Vagina (tissue), 2 donors: Measurements from ENCODE around the gene RFTN1. TPM values are rescaled to one million over a fixed set of nuclear protein-coding genes. Genes with fewer than 3 reads are reported as not detected.

Source experiments
- DNase-seq, 2 donors: peaks; one replicate each; pipeline ENCODE4 v3.0.0-alpha.2; 2017; ENCODE audit errors: extremely low spot score in 2 of 2
- H3K27ac ChIP-seq: fragments of 200-600 bp; sonication (generic); one replicate; pipeline ENCODE4 v1.5.1; 2019
- H3K27me3 ChIP-seq: fragments of 200-600 bp; sonication (generic); one replicate; pipeline ENCODE4 v1.5.1; 2019
- H3K36me3 ChIP-seq, 2 donors: fragments of 200-600 bp; sonication (generic); one replicate each; pipeline ENCODE4 v1.5.1; 2017 to 2019
- H3K4me1 ChIP-seq: fragments of 200-600 bp; sonication (generic); one replicate; pipeline ENCODE4 v1.5.1; 2019
- H3K4me3 ChIP-seq, 2 donors: fragments of 200-600 bp; sonication (generic); 1 replicate in 1 of 2; 2 replicates in 1 of 2; pipeline ENCODE4 v1.5.1; 2016 to 2019
- H3K9me3 ChIP-seq: fragments of 200-600 bp; sonication (generic); one replicate; pipeline ENCODE4 v1.5.1; 2019
- CTCF ChIP-seq, 3 experiments: fragments of 450-650 bp in 2 of 3; fragments of 200-600 bp in 1 of 3; sonication (generic) in 1 of 3; IDR thresholded peaks; one replicate each; pipeline ENCODE4 v1.5.1; 2017 to 2019; ENCODE audit warnings: antibody characterized with exemption in 3 of 3, mild to moderate bottlenecking in 2 of 3, moderate library complexity in 2 of 3
- POLR2A ChIP-seq, 2 donors: fragments of 450-650 bp; IDR thresholded peaks; one replicate each; pipeline ENCODE4 v1.6.1; 2017; ENCODE audit warnings: antibody characterized with exemption in 2 of 2, mild to moderate bottlenecking in 2 of 2, moderate library complexity in 2 of 2
- POLR2AphosphoS5 ChIP-seq, 2 donors: sonication (generic); formaldehyde crosslinking; IDR thresholded peaks; one replicate each; pipeline ENCODE4 v1.9.0; 2017; ENCODE audit warnings: antibody characterized with exemption in 2 of 2, mild to moderate bottlenecking in 2 of 2, low read depth in 1 of 2; ENCODE audit not compliant: insufficient read depth in 1 of 2
- intact Hi-C: fragments of 100-400 bp; cut with DNase I; formaldehyde crosslinking; loops from one replicate; pipeline ENCODE4 v1.15.1; 2023
- total RNA-seq: library from RNA; depleted of rRNA; stranded (reverse); fragments of >200 nt; gene quantifications from one replicate; pipeline ENCODE4 v1.2.3, GENCODE V29; 2016

The RFTN1 gene
- total RNA-seq, 1 donor from 2014 or later = 47.4 TPM

- no peak for TF ChIP-seq POLR2AphosphoS5 (IDR thresholded peaks at IDR 0.05; ENCODE audit: insufficient read depth in 1 of 2, low read depth in 1 of 2)
- TF ChIP-seq CTCF (IDR thresholded peaks at IDR 0.05) = no peak
- TF ChIP-seq POLR2A (IDR thresholded peaks at IDR 0.05) = no peak
- Histone ChIP-seq H3K27me3 (no peaks in the 10 kb centered on the region), H3K4me1 (no peaks in the 10 kb centered on the region), H3K9me3 (no peaks in the 10 kb centered on the region), H3K27ac (no peak overlapping the region), H3K4me3 (no peak overlapping the region), H3K36me3 (no peaks in the 10 kb centered on the region)
- DNase-seq = no peak
- intact Hi-C loops = no loop called here
Measured at GRCh38 chr3:16538507-16538906, 25.0 kb upstream of the RFTN1 start.

GRCh38 chr3:16536996-16537395 lies 23.5 kb upstream of the RFTN1 start:
- H3K4me3 ChIP-seq = no peak overlapping the region
- H3K4me1 ChIP-seq = no peaks in the 10 kb centered on the region
- H3K9me3 ChIP-seq = no peaks in the 10 kb centered on the region
- TF ChIP-seq POLR2A (IDR thresholded peaks at IDR 0.05) = no peak
- H3K36me3 ChIP-seq = no peaks in the 10 kb centered on the region
- intact Hi-C loops = no loop called here
- H3K27ac ChIP-seq = no peak overlapping the region
- peak in 1 of 2 donors; percentile 62 for DNase-seq
- H3K27me3 ChIP-seq = no peaks in the 10 kb centered on the region

- Histone ChIP-seq H3K27ac (no peak overlapping the region), H3K36me3 (no peaks in the 10 kb centered on the region), H3K9me3 (no peaks in the 10 kb centered on the region), H3K27me3 (no peaks in the 10 kb centered on the region), H3K4me3 (no peak overlapping the region), H3K4me1 (no peaks in the 10 kb centered on the region)
- DNase-seq = no peak
- TF ChIP-seq POLR2A (IDR thresholded peaks at IDR 0.05) (no peak), CTCF (IDR thresholded peaks at IDR 0.05) (no peak), POLR2AphosphoS5 (IDR thresholded peaks at IDR 0.05; ENCODE audit: insufficient read depth in 1 of 2, low read depth in 1 of 2) (no peak)
- intact Hi-C loops = no loop called here
Measured at GRCh38 chr3:16536344-16536663, 22.8 kb upstream of the RFTN1 start.

GRCh38 chr3:16534640-16535262 lies 21.3 kb upstream of the RFTN1 start:
- H3K4me3 ChIP-seq = no peak overlapping the region
- DNase-seq = peak in 1 of 2 donors; percentile 27
- no peaks in the 10 kb centered on the region for H3K36me3 ChIP-seq
- intact Hi-C loops = no loop called here
- H3K27me3 ChIP-seq = no peaks in the 10 kb centered on the region
- no peaks in the 10 kb centered on the region for H3K4me1 ChIP-seq
- H3K27ac ChIP-seq = no peak overlapping the region
- no peak for TF ChIP-seq POLR2A (IDR thresholded peaks at IDR 0.05)
- no peak for TF ChIP-seq POLR2AphosphoS5 (IDR thresholded peaks at IDR 0.05; ENCODE audit: insufficient read depth in 1 of 2, low read depth in 1 of 2)
- TF ChIP-seq CTCF (IDR thresholded peaks at IDR 0.05) = no peak
- H3K9me3 ChIP-seq = no peaks in the 10 kb centered on the region

- Histone ChIP-seq H3K9me3 (no peaks in the 10 kb centered on the region), H3K27ac (no peak overlapping the region), H3K36me3 (no peaks in the 10 kb centered on the region), H3K27me3 (no peaks in the 10 kb centered on the region), H3K4me1 (no peaks in the 10 kb centered on the region), H3K4me3 (no peak overlapping the region)
- TF ChIP-seq POLR2A (IDR thresholded peaks at IDR 0.05) = no peak
- no peak for TF ChIP-seq CTCF (IDR thresholded peaks at IDR 0.05)
- TF ChIP-seq POLR2AphosphoS5 (IDR thresholded peaks at IDR 0.05; ENCODE audit: insufficient read depth in 1 of 2, low read depth in 1 of 2) = no peak
- intact Hi-C loops = no loop called here
- peak in 1 of 2 donors; percentile 86 for DNase-seq
Measured at GRCh38 chr3:16533928-16534574, 20.6 kb upstream of the RFTN1 start.
